SU-DHL-6 (cell line): ENCODE measurements around the gene MME.

Experiments used
- CTCF ChIP-seq: fragments of 200-600 bp; sonication (generic); IDR thresholded peaks from one replicate; pipeline ENCODE4 v1.5.1; 2017; ENCODE audit warnings: antibody characterized with exemption, mild to moderate bottlenecking, low read length, moderate library complexity; ENCODE audit not compliant: insufficient read depth, poor library complexity, severe bottlenecking
- EZH2phosphoT487 ChIP-seq: fragments of 200-600 bp; sonication (generic), shearing (Covaris generic); conservative IDR thresholded peaks from 2 replicates; pipeline ENCODE4 v1.6.1; 2018; ENCODE audit warnings: mild to moderate bottlenecking, antibody characterized with exemption, low read length, moderate library complexity, mixed read lengths

- TF ChIP-seq CTCF (no peak), EZH2phosphoT487 (no peak)
Observed at GRCh38 chr3:155049959-155050358, 30.2 kb upstream of the MME start.
